ENCODE data around the gene SPATA6L. TPM values are rescaled to one million over a fixed set of nuclear protein-coding genes. Genes with fewer than 3 reads are reported as not detected.

Gene SPATA6L
- total and polyA plus RNA-seq, 2 experiments from 2014 or later = 1.7 to 1.9 TPM

- TF ChIP-seq NANOG (IDR thresholded peaks at IDR 0.05; ENCODE audit: borderline replicate concordance) (no peak), EZH2phosphoT487 (IDR thresholded peaks at IDR 0.05; ENCODE audit: unreplicated experiment) (no peak), EZH2 (IDR thresholded peaks at IDR 0.05; ENCODE audit: low read depth, unreplicated experiment) (no peak), ZNF331 (CRISPR knock-in tag; IDR thresholded peaks at IDR 0.05; ENCODE audit: low read depth) (no peak), STAT1 (IDR thresholded peaks at IDR 0.05; ENCODE audit: unreplicated experiment) (no peak), CTCF (conservative IDR thresholded peaks at IDR 0.05; ENCODE audit: low read depth in 2 of 2) (no peak)
Measured at GRCh38 chr9:4581035-4581760, 85.1 kb downstream of the SPATA6L start (continued).

DNA sequence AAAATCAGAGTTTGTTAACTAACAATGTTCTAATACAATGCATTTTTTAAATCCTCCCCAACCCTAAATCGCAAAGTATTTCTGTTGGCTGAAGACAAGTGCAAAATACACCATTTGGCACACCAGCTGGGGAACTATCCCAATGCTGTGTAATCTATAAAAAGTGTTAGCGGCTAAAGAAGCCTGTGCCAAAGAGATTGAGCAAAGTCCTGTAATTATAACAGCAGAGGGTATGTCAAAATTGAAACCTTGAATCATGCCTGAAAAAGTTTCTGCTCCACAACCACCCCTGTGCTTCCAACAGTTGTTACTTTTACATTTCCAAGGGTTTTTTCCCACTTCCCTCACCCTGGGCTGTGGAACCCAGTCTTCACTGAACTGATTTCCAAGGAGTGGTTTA lies 87.3 kb downstream of the SPATA6L start:
- no peak overlapping the region for H3K4me3 Mint-ChIP-seq
- Histone ChIP-seq H3K27me3 (ENCODE audit: insufficient read depth) (no peaks in the 10 kb centered on the region), H3K79me2 (replicated peaks; ENCODE audit: insufficient read depth) (no peaks in the 10 kb centered on the region), H3K4me2 (no peak overlapping the region), H4K20me1 (replicated peaks; ENCODE audit: insufficient read depth) (no peaks in the 10 kb centered on the region), H3K27ac (ENCODE audit: low read depth) (no peak overlapping the region), H3K9me2 (ENCODE audit: insufficient read depth) (no peaks in the 10 kb centered on the region), H3K4me3 (no peak overlapping the region), H3F3A (replicated peaks; ENCODE audit: low read depth) (no peaks in the 10 kb centered on the region), H3K4me1 (ENCODE audit: insufficient read depth) (peaks cover 3% of the 10 kb centered on the region; the same call in 1 of the 2 replicates), H2AFZ (no peak overlapping the region), H3K36me3 (ENCODE audit: insufficient read depth) (no peaks in the 10 kb centered on the region)
- peaks cover 5% of the 10 kb centered on the region for H3K4me1 Mint-ChIP-seq
- ATAC-seq = no peak
- DNase-seq (ENCODE audit: low spot score) = no peak
- no peaks in the 10 kb centered on the region for H3K36me3 Mint-ChIP-seq (ENCODE audit: low read depth)
- TF ChIP-seq REST (IDR thresholded peaks at IDR 0.05; ENCODE audit: unreplicated experiment) (no peak), ETS1 (IDR thresholded peaks at IDR 0.05) (no peak), EZH2phosphoT487 (IDR thresholded peaks at IDR 0.05; ENCODE audit: unreplicated experiment) (no peak)
- no peak overlapping the region for H3K27ac Mint-ChIP-seq
- peaks cover 2% of the 10 kb centered on the region for H3K27me3 Mint-ChIP-seq (ENCODE audit: insufficient read depth, low read depth, poor library complexity)
- H3K9me3 Mint-ChIP-seq = no peaks in the 10 kb centered on the region; the same call in 2 of the 3 replicates
